ENCODE results near the gene UGT1A10. TPM values are rescaled to one million over a fixed set of nuclear protein-coding genes. Genes with fewer than 3 reads are reported as not detected.

Gene UGT1A10
- total and polyA plus RNA-seq, 2 of the 13 experiments (the other 11 are each of a cell fraction or from before 2014, with no cell fraction given), result not detected

GRCh38 chr2:233663911-233664310 lies 27.7 kb downstream of the UGT1A10 start (continued):
- TF ChIP-seq CSRNP2 (CRISPR knock-in tag; conservative IDR thresholded peaks at IDR 0.05; ENCODE audit: low read depth) (no peak), CBX2 (IDR thresholded peaks at IDR 0.05; ENCODE audit: low read depth, low read length) (no peak), CBX2 (CRISPR knock-in tag; IDR thresholded peaks at IDR 0.05; ENCODE audit: low read depth) (no peak)

GRCh38 chr2:233668605-233669260 lies 32.5 kb downstream of the UGT1A10 start:
- no peaks in the 10 kb centered on the region for H3K9me3 ChIP-seq (ENCODE audit: low read length)
- H3K36me3 ChIP-seq (replicated peaks in 1 of 2; ENCODE audit: control insufficient read depth in 1 of 2, insufficient read depth in 2 of 2, low read length in 2 of 2), result no peaks in the 10 kb centered on the region
- H3K9ac ChIP-seq (ENCODE audit: insufficient read depth, low read depth, low read length), result no peak overlapping the region
- no peaks in the 10 kb centered on the region for H4K20me1 ChIP-seq (ENCODE audit: insufficient read depth, low read length)
- no peaks in the 10 kb centered on the region for H3K79me2 ChIP-seq (ENCODE audit: insufficient read depth, low read length)
- ATAC-seq, result no peak
- H3K4me3 ChIP-seq (replicated peaks in 1 of 3; ENCODE audit: insufficient read depth in 1 of 3, low read depth in 2 of 3, low read length in 3 of 3), result no peak overlapping the region
- no peaks in the 10 kb centered on the region for H3K27me3 ChIP-seq (ENCODE audit: control insufficient read depth in 1 of 2, insufficient read depth in 2 of 2, low read length in 2 of 2)
- H2AFZ ChIP-seq (ENCODE audit: low read length), result no peak overlapping the region
- FAIRE-seq, result no peak
- no peak overlapping the region for H3K4me2 ChIP-seq (ENCODE audit: low read depth, low read length)
- no peaks in the 10 kb centered on the region for H3K4me1 ChIP-seq (ENCODE audit: insufficient read depth, low read length)
- DNase-seq (ENCODE audit: low spot score), result no peak
- intact Hi-C loops (cut with micrococcal nuclease; ENCODE audit: unreplicated experiment) (no loop called here), in situ Hi-C loops (cut with HindIII; ENCODE audit: extremely low pct_ligation_motif_present, low pct_unique_long_range_greater_than_20kb) (no loop called here)
- 44% methylated on average over 4 of the region's 4 CpGs for WGBS (ENCODE audit: low lambda C conversion rate)
- ChIA-PET CTCF (ENCODE audit: low intra/inter-chr PET ratio, low total read pairs) (no interaction called here), POLR2A (no interaction called here)
- BruUV-seq (replicated peaks), result no TSS peak
- no peak overlapping the region for H3K27ac ChIP-seq (ENCODE audit: extremely low read length, insufficient read depth, low read length)
- TF ChIP-seq SIN3B (IDR thresholded peaks at IDR 0.05; ENCODE audit: low read length) (no peak), ZNF746 (CRISPR knock-in tag; IDR thresholded peaks at IDR 0.05) (no peak), DMTF1 (CRISPR knock-in tag; IDR thresholded peaks at IDR 0.05) (no peak), ZFP62 (CRISPR knock-in tag; IDR thresholded peaks at IDR 0.05) (no peak)
- TF ChIP-seq, protein P1, sequence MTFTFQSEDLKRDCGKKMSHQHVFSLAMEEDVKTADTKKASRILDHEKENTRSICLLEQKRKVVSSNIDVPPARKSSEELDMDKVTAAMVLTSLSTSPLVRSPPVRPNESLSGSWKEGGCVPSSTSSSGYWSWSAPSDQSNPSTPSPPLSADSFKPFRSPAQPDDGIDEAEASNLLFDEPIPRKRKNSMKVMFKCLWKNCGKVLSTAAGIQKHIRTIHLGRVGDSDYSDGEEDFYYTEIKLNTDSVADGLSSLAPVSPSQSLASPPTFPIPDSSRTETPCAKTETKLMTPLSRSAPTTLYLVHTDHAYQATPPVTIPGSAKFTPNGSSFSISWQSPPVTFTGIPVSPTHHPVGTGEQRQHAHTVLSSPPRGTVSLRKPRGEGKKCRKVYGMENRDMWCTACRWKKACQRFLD (CRISPR knock-in tag; IDR thresholded peaks at IDR 0.05; ENCODE audit: borderline replicate concordance), result no peak
